ENCODE results near the gene ZBTB38.

- TF ChIP-seq CTCF (IDR thresholded peaks at IDR 0.05; ENCODE audit: borderline replicate concordance, extremely low read depth, low read length, poor library complexity, severe bottlenecking) (no peak), EZH2 (IDR thresholded peaks at IDR 0.05; ENCODE audit: borderline replicate concordance, low read depth, low read length, severe bottlenecking) (no peak)
Measured at GRCh38 chr3:141410846-141411245, 42.5 kb downstream of the ZBTB38 start.
